GM06990 (cell line): ENCODE results near the gene EXOC2.

Experiments used
- DNase-seq: peaks from one replicate; pipeline ENCODE4 v3.0.0-alpha.2; 2011; ENCODE audit not compliant: insufficient read length; ENCODE audit errors: extremely low read depth
- H3K27me3 ChIP-seq: replicated peaks from 2 replicates; pipeline ENCODE4 v1.6.0; 2011; ENCODE audit warnings: low read length; ENCODE audit not compliant: control insufficient read depth, insufficient read depth
- H3K36me3 ChIP-seq: 2 replicates; pipeline ENCODE4 v1.5.1; 2011; ENCODE audit warnings: low read length; ENCODE audit not compliant: control insufficient read depth, insufficient read depth
- H3K4me3 ChIP-seq: replicated peaks from 2 replicates; pipeline ENCODE4 v1.5.1; 2011; ENCODE audit warnings: low read depth, mild to moderate bottlenecking, control low read depth, low read length
- TF ChIP-seq, protein P1 (sequence below): IDR thresholded peaks from 2 replicates; pipeline ENCODE4 v1.5.1; 2011; ENCODE audit warnings: low read length, control low read depth, mild to moderate bottlenecking, inconsistent platforms; ENCODE audit not compliant: insufficient read depth, poor library complexity, severe bottlenecking

The EXOC2 gene

DNA sequence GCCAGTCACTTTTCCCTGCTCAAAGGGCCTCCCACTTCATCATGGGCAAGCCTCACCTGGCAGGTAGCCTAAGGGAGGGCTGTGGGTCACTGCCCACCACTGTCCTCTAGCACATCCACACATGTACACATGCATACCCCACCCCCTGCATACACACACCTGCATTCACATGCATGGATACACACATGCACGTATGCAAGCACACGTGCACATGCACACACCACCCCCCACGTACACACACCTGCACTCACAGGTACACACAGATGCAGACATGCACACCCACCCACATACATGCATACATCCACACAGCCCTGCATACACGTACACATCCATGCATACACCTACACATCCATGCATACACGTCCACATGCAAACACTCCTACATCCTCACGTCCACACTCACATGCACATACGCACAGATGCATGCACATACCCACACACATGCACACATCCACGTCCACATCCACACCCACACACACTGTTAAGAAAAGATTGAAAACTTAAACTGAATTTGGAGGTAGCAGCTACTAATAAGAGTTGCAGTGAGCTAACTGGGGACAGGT, 14.0 kb upstream of the EXOC2 start:
- no peaks in the 10 kb centered on the region for H3K36me3 ChIP-seq
- TF ChIP-seq, protein P1, sequence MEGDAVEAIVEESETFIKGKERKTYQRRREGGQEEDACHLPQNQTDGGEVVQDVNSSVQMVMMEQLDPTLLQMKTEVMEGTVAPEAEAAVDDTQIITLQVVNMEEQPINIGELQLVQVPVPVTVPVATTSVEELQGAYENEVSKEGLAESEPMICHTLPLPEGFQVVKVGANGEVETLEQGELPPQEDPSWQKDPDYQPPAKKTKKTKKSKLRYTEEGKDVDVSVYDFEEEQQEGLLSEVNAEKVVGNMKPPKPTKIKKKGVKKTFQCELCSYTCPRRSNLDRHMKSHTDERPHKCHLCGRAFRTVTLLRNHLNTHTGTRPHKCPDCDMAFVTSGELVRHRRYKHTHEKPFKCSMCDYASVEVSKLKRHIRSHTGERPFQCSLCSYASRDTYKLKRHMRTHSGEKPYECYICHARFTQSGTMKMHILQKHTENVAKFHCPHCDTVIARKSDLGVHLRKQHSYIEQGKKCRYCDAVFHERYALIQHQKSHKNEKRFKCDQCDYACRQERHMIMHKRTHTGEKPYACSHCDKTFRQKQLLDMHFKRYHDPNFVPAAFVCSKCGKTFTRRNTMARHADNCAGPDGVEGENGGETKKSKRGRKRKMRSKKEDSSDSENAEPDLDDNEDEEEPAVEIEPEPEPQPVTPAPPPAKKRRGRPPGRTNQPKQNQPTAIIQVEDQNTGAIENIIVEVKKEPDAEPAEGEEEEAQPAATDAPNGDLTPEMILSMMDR, result no peak
- no peak for DNase-seq
- no peaks in the 10 kb centered on the region for H3K27me3 ChIP-seq
- no peak overlapping the region for H3K4me3 ChIP-seq

DNA sequence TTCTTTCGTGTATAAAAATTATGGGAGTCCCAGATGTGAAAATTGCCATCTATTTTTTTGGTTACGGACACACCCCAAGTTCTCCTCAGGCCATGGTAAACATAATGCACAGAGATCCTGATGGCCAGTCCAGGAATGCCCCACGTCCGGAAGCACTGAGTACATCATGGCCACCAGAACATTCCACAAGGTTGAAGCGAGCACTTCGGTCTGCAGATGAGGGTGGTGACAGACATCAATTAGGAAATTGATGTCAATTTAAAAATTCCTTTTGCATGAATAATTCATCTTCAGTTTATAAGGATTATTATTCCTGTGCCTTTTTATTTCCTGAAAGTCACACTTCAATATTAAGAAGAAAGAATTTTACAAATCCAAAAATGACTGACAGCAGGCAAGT, 13.2 kb upstream of the EXOC2 start:
- Histone ChIP-seq H3K27me3 (no peaks in the 10 kb centered on the region), H3K4me3 (no peak overlapping the region), H3K36me3 (no peaks in the 10 kb centered on the region)
- no peak for DNase-seq
- TF ChIP-seq, protein P1, result no peak

DNA sequence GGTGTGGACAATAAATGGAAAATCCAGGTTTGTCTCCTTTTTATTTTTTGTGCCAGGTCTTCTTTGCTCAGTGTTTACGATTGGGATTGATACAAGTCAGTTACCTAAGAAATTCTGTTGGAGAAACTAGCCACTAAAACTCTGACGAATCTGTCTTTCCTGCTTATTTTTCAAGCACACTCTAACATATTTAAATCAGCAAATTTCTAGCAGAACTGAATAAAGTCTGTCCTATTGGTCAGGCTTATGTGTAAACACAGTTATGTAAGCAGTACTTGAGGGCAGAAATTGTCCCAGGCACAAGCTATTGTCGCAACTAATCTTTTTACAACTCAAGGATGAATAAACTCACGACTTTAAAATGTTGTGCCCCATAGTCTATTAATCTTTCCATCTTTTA, 12.1 kb upstream of the EXOC2 start:
- TF ChIP-seq, protein P1, result no peak
- Histone ChIP-seq H3K36me3 (no peaks in the 10 kb centered on the region), H3K4me3 (no peak overlapping the region), H3K27me3 (no peaks in the 10 kb centered on the region)
- no peak for DNase-seq

DNA sequence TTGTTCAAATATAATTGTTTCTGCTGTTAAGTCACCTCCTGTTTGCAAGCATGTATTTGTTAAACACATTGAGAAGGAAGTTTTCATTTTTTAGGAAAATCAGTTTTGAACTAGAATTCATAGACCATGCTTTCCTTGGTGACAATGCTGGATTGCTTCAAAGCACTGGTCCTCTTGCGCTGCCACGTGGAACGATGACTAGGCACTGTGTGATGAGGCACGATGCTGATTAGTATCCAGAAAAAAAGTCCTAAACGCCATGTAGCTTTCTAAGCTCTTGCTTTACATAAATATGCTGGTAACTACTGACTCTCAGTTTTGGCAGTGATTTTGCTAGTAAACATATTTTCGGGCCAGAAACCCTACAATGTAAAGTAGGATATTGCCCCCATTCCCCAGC, 11.1 kb upstream of the EXOC2 start:
- H3K27me3 ChIP-seq, result no peaks in the 10 kb centered on the region
- TF ChIP-seq, protein P1, result no peak
- no peak for DNase-seq
- H3K4me3 ChIP-seq, result no peak overlapping the region
- no peaks in the 10 kb centered on the region for H3K36me3 ChIP-seq

DNA sequence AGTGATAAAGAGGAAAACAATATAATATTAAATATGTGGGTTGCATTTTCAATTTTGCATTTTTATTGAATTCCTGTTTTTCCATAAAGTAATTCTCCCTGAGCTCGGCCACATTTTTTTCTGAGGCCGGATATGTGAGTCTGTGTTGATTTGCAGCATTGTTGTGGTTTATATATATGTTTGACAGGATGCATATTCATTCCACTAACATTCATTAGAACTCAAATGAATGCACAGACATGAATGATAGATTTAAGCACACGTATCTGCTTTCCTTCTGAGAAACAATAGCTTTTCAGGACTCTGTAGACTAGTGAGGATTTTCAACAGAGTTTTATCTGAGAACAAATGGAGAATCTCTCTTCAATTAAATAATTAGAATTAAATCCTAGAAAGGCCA, 10.6 kb upstream of the EXOC2 start:
- no peaks in the 10 kb centered on the region for H3K27me3 ChIP-seq
- TF ChIP-seq, protein P1, result no peak
- no peak overlapping the region for H3K4me3 ChIP-seq
- H3K36me3 ChIP-seq, result no peaks in the 10 kb centered on the region
- no peak for DNase-seq
